Thyroid gland (tissue), 4 donors: ENCODE measurements around the gene ZFAND2B. TPM values are rescaled to one million over a fixed set of nuclear protein-coding genes. Genes with fewer than 3 reads are reported as not detected.

Experiments
- DNase-seq, 2 donors: peaks; one replicate each; pipeline ENCODE4 v3.0.0-alpha.2; 2019
- H3K27ac ChIP-seq, 3 donors: fragments of 200-600 bp; sonication (generic); 1 replicate in 2 of 3; 2 replicates in 1 of 3; pipeline ENCODE4 v1.5.1; 2016 to 2019; ENCODE audit warnings: mild to moderate bottlenecking in 1 of 3, moderate library complexity in 1 of 3
- H3K27me3 ChIP-seq: fragments of 200-600 bp; sonication (generic); one replicate; pipeline ENCODE4 v1.5.1; 2019
- H3K36me3 ChIP-seq, 2 donors: fragments of 200-600 bp; sonication (generic); one replicate each; pipeline ENCODE4 v1.5.1; 2016 to 2019
- H3K4me1 ChIP-seq, 2 donors: fragments of 200-600 bp; sonication (generic); one replicate each; pipeline ENCODE4 v1.5.1; 2017 to 2019
- H3K4me3 ChIP-seq, 3 donors: fragments of 200-600 bp; sonication (generic); replicated peaks in 1 of 3; 1 replicate in 2 of 3; 2 replicates in 1 of 3; pipeline ENCODE4 v1.5.1; 2016; ENCODE audit warnings: mild to moderate bottlenecking in 1 of 3
- H3K9me3 ChIP-seq: fragments of 200-600 bp; sonication (generic); one replicate; pipeline ENCODE4 v1.5.1; 2017
- CTCF ChIP-seq, 6 experiments: fragments of 200-600 bp in 3 of 6; fragments of 450-650 bp in 3 of 6; sonication (generic) in 3 of 6; IDR thresholded peaks; one replicate each; pipeline ENCODE4 v1.5.1; 2016 to 2019; ENCODE audit warnings: antibody characterized with exemption in 6 of 6, mild to moderate bottlenecking in 2 of 6, inconsistent platforms in 1 of 6, moderate library complexity in 1 of 6
- POLR2A ChIP-seq, 2 donors: fragments of 450-650 bp; IDR thresholded peaks; one replicate each; pipeline ENCODE4 v1.6.1; 2017; ENCODE audit warnings: antibody characterized with exemption in 2 of 2, mild to moderate bottlenecking in 2 of 2, moderate library complexity in 1 of 2
- WGBS, 2 donors: methylation state at CpG; one replicate each; pipeline ENCODE4 v1.1.5; 2017; 5-methylcytosine and 5-hydroxymethylcytosine counted together
- intact Hi-C: fragments of 100-400 bp; cut with DNase I; formaldehyde crosslinking; loops from one replicate; pipeline ENCODE4 v1.15.1; 2023
- total RNA-seq, 4 donors: library from RNA; depleted of rRNA; stranded (reverse); fragments of >200 nt; gene quantifications; one replicate each; pipeline ENCODE4 v1.2.3, GENCODE V29; 2016

Gene ZFAND2B
- total RNA-seq, 4 donors from 2014 or later, result 78.7 to 131 (median 92.0) TPM

GRCh38 chr2:219181531-219181930 is 25.1 kb upstream of the ZFAND2B start:
- Histone ChIP-seq H3K9me3 (no peaks in the 10 kb centered on the region), H3K27me3 (no peaks in the 10 kb centered on the region), H3K27ac (no peak overlapping the region), H3K36me3 (peaks cover 42 to 48% of the 10 kb centered on the region in 2 donors), H3K4me3 (no peak overlapping the region), H3K4me1 (peaks cover 12 to 13% of the 10 kb centered on the region in 2 donors)
- intact Hi-C loops, result no loop called here
- TF ChIP-seq CTCF (IDR thresholded peaks at IDR 0.05) (no peak), POLR2A (IDR thresholded peaks at IDR 0.05) (no peak)
- 96 to 98% methylated on average over 6 of the region's 6 CpGs for WGBS, 2 donors
- DNase-seq, result no peak

- Histone ChIP-seq H3K27me3 (no peaks in the 10 kb centered on the region), H3K9me3 (no peaks in the 10 kb centered on the region), H3K4me1 (peaks cover 12 to 13% of the 10 kb centered on the region in 2 donors), H3K4me3 (no peak overlapping the region), H3K36me3 (peaks cover 42 to 48% of the 10 kb centered on the region in 2 donors), H3K27ac (no peak overlapping the region)
- DNase-seq, result no peak
- intact Hi-C loops, result no loop called here
- 79 to 83% methylated on average over 6 to 8 of the region's 8 CpGs for whole genome bisulfite sequencing, 2 donors
- TF ChIP-seq POLR2A (IDR thresholded peaks at IDR 0.05), result no peak
- no peak for TF ChIP-seq CTCF (IDR thresholded peaks at IDR 0.05)
Observed at GRCh38 chr2:219182331-219183150, 24.0 kb upstream of the ZFAND2B start.

GRCh38 chr2:219183151-219183772 is 23.3 kb upstream of the ZFAND2B start:
- Histone ChIP-seq H3K36me3 (peaks cover 42 to 48% of the 10 kb centered on the region in 2 donors), H3K4me1 (peaks cover 12 to 13% of the 10 kb centered on the region in 2 donors), H3K9me3 (no peaks in the 10 kb centered on the region), H3K4me3 (no peak overlapping the region), H3K27me3 (no peaks in the 10 kb centered on the region), H3K27ac (no peak overlapping the region)
- TF ChIP-seq POLR2A (IDR thresholded peaks at IDR 0.05) (no peak), CTCF (IDR thresholded peaks at IDR 0.05) (no peak)
- 95 to 97% methylated on average over 6 of the region's 6 CpGs for WGBS, 2 donors
- intact Hi-C loops, result no loop called here
- DNase-seq, result no peak

GRCh38 chr2:219184121-219184520 is 22.5 kb upstream of the ZFAND2B start:
- Histone ChIP-seq H3K27me3 (no peaks in the 10 kb centered on the region), H3K4me1 (peaks cover 5 to 7% of the 10 kb centered on the region in 2 donors), H3K27ac (no peak overlapping the region), H3K9me3 (no peaks in the 10 kb centered on the region), H3K4me3 (no peak overlapping the region), H3K36me3 (peaks cover 42 to 48% of the 10 kb centered on the region in 2 donors)
- intact Hi-C loops, result no loop called here
- no peak for TF ChIP-seq POLR2A (IDR thresholded peaks at IDR 0.05)
- no peak for TF ChIP-seq CTCF (IDR thresholded peaks at IDR 0.05)
- DNase-seq, result no peak
- 97 to 98% methylated on average over 2 of the region's 2 CpGs for WGBS, 2 donors
